MM.1S (cell line): Measurements from ENCODE around the gene TMPRSS3.

Source experiments
- DNase-seq: peaks from one replicate; pipeline ENCODE4 v3.0.0-alpha.2; 2015
- H2AFZ ChIP-seq: fragments of 300-600 bp; sonication (generic); 2 replicates; pipeline ENCODE4 v1.6.0; 2016; ENCODE audit warnings: antibody characterized with exemption, low read length
- H3F3A ChIP-seq: fragments of 300-600 bp; sonication (generic); 2 replicates; pipeline ENCODE4 v1.6.1; 2016; ENCODE audit warnings: mild to moderate bottlenecking, antibody characterized with exemption, low read length, moderate library complexity, mixed read lengths; ENCODE audit not compliant: insufficient read depth
- H3K27ac ChIP-seq: fragments of 300-600 bp; sonication (generic); 2 replicates; pipeline ENCODE4 v1.5.1; 2016; ENCODE audit warnings: mild to moderate bottlenecking, low read length
- H3K27me3 ChIP-seq: fragments of 300-600 bp; sonication (generic); replicated peaks from 2 replicates; pipeline ENCODE4 v1.6.0; 2016; ENCODE audit warnings: low read length; ENCODE audit not compliant: insufficient read depth
- H3K36me3 ChIP-seq: fragments of 300-600 bp; sonication (generic); replicated peaks from 2 replicates; pipeline ENCODE4 v1.6.1; 2016; ENCODE audit warnings: mild to moderate bottlenecking, low read length, mixed read lengths; ENCODE audit not compliant: insufficient read depth
- H3K4me1 ChIP-seq: fragments of 300-600 bp; sonication (generic); 2 replicates; pipeline ENCODE4 v1.6.1; 2016; ENCODE audit warnings: low read length, mixed read lengths
- H3K4me2 ChIP-seq: fragments of 300-600 bp; sonication (generic); 2 replicates; pipeline ENCODE4 v1.6.0; 2016; ENCODE audit warnings: low read depth, low read length
- H3K4me3 ChIP-seq: fragments of 300-600 bp; sonication (generic); 2 replicates; pipeline ENCODE4 v1.5.1; 2016; ENCODE audit warnings: low read length, mixed read lengths
- H3K79me2 ChIP-seq: fragments of 300-600 bp; sonication (generic); 2 replicates; pipeline ENCODE4 v1.6.1; 2016; ENCODE audit warnings: mixed run types, low read length, mixed read lengths
- H3K9ac ChIP-seq: fragments of 300-600 bp; sonication (generic); 2 replicates; pipeline ENCODE4 v1.6.1; 2016; ENCODE audit warnings: low read length, mixed read lengths
- H3K9me2 ChIP-seq: fragments of 300-600 bp; sonication (generic); replicated peaks from 2 replicates; pipeline ENCODE4 v1.6.1; 2016; ENCODE audit warnings: mild to moderate bottlenecking, low read length, mixed read lengths; ENCODE audit not compliant: insufficient read depth
- H3K9me3 ChIP-seq: fragments of 300-600 bp; sonication (generic); replicated peaks from 2 replicates; pipeline ENCODE4 v1.6.1; 2016; ENCODE audit warnings: mild to moderate bottlenecking, low read length, mixed read lengths; ENCODE audit not compliant: insufficient read depth
- H4K20me1 ChIP-seq: fragments of 300-600 bp; sonication (generic); 2 replicates; pipeline ENCODE4 v1.6.1; 2016; ENCODE audit warnings: mild to moderate bottlenecking, low read length, moderate library complexity, mixed read lengths; ENCODE audit not compliant: insufficient read depth
- CTCF ChIP-seq: fragments of 300-600 bp; sonication (generic); IDR thresholded peaks from 2 replicates; pipeline ENCODE4 v1.5.1; 2016; ENCODE audit warnings: antibody characterized with exemption, low read length, mixed read lengths
- EZH2 ChIP-seq: fragments of 300-600 bp; sonication (generic); optimal IDR thresholded peaks from 2 replicates; pipeline ENCODE3; 2017; ENCODE audit warnings: low read depth, mild to moderate bottlenecking, antibody characterized with exemption, low read length, mixed read lengths
- EZH2phosphoT487 ChIP-seq: fragments of 300-600 bp; sonication (generic); IDR thresholded peaks from 2 replicates; pipeline ENCODE4 v1.6.1; 2018; ENCODE audit warnings: antibody characterized with exemption, low read length

The TMPRSS3 gene

GRCh38 chr21:42443876-42444744, 48.3 kb upstream of the TMPRSS3 start:
- peaks cover 99% of the 10 kb centered on the region for H3K27me3 ChIP-seq
- no peak overlapping the region for H3K4me2 ChIP-seq
- no peaks in the 10 kb centered on the region for H3K9me3 ChIP-seq
- H2AFZ ChIP-seq = no peak overlapping the region
- no peaks in the 10 kb centered on the region for H3K36me3 ChIP-seq
- H3K4me3 ChIP-seq = no peak overlapping the region
- TF ChIP-seq CTCF (no peak), EZH2phosphoT487 (no peak), EZH2 (no peak)
- no peak for DNase-seq
- H3K4me1 ChIP-seq = no peaks in the 10 kb centered on the region
- no peaks in the 10 kb centered on the region for H3F3A ChIP-seq
- no peaks in the 10 kb centered on the region for H3K9me2 ChIP-seq
- no peak overlapping the region for H3K9ac ChIP-seq
- H3K27ac ChIP-seq = no peak overlapping the region
- H3K79me2 ChIP-seq = no peaks in the 10 kb centered on the region
- H4K20me1 ChIP-seq = no peaks in the 10 kb centered on the region

DNA sequence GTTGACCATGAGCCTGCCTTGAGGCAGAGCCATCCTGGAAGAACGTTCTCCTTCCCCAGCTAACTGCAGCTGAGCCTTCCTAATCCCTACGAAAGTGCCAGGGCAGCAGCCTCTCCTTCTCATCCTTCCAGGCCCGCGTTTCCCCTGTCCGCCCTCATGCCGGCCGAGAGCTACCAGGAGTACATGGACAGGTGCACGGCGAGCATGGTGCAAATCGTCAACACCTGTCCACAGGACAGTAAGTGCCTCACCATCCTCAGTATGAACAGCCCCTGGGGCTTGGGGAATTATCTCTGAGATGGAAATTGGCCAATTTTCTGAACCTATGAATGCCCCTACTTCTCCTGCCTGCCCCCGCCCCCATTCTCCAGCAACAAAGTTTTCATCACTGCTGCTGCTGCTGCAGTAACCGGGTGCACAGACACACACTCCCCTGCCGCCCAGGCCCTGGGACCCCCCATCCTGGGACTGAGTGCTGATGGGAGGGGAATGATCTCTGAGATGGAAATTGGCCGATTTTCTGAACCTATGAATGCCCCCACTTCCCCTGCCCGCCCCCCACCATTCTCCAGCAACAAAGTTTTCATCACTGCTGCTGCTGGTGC, 47.4 kb upstream of the TMPRSS3 start:
- Histone ChIP-seq H3K9me3 (no peaks in the 10 kb centered on the region), H4K20me1 (no peaks in the 10 kb centered on the region), H3K27me3 (peaks cover 99% of the 10 kb centered on the region), H3K9ac (no peak overlapping the region), H2AFZ (no peak overlapping the region), H3K4me1 (no peaks in the 10 kb centered on the region), H3K4me2 (no peak overlapping the region), H3K9me2 (no peaks in the 10 kb centered on the region), H3F3A (no peaks in the 10 kb centered on the region), H3K79me2 (no peaks in the 10 kb centered on the region), H3K27ac (no peak overlapping the region), H3K36me3 (no peaks in the 10 kb centered on the region), H3K4me3 (no peak overlapping the region)
- no peak for DNase-seq
- TF ChIP-seq EZH2 (no peak), CTCF (no peak), EZH2phosphoT487 (no peak)

- TF ChIP-seq EZH2 (no peak), EZH2phosphoT487 (no peak), CTCF (no peak)
- H3K9ac ChIP-seq = no peak overlapping the region
Measured at GRCh38 chr21:42441963-42442362, 46.1 kb upstream of the TMPRSS3 start.

More at GRCh38 chr21:42441963-42442362, 46.1 kb upstream of the TMPRSS3 start:
- Histone ChIP-seq H3K27ac (no peak overlapping the region), H3K4me2 (no peak overlapping the region), H4K20me1 (no peaks in the 10 kb centered on the region), H3K9me3 (no peaks in the 10 kb centered on the region), H3K9me2 (no peaks in the 10 kb centered on the region), H3K4me1 (no peaks in the 10 kb centered on the region), H2AFZ (no peak overlapping the region), H3K4me3 (no peak overlapping the region), H3K27me3 (peaks cover 99% of the 10 kb centered on the region), H3K36me3 (no peaks in the 10 kb centered on the region), H3K79me2 (no peaks in the 10 kb centered on the region), H3F3A (no peaks in the 10 kb centered on the region)
- DNase-seq = no peak
